GM12878 (cell line): ENCODE measurements around the gene MEIOC. TPM values are rescaled to one million over a fixed set of nuclear protein-coding genes. Genes with fewer than 3 reads are reported as not detected.

Experiments
- ATAC-seq: fragments of 200-7000 bp; cut with Tn5 transposase; 3 replicates; pipeline ENCODE4 v1.9.1; 2020; ENCODE audit warnings: mild to moderate bottlenecking, moderate library complexity
- BruUV-seq: library from RNA; stranded (reverse); fragments of 400-500 nt; replicated peaks from 2 replicates; lab custom pipeline; 2021; lab: Mats Ljungman, UMichigan
- CTCF ChIA-PET: fragments of 300-600 bp; sonication (Branson Sonifier 250); formaldehyde crosslinking; extraction: SDS; loops from one replicate; lab custom pipeline; 2021; ENCODE audit warnings: inconsistent platforms; lab: Yijun Ruan, JAX
- POLR2A ChIA-PET: fragments of 350-600 bp; formaldehyde crosslinking; extraction: SDS; loops from one replicate; lab custom pipeline; 2021; ENCODE audit warnings: inconsistent platforms; lab: Charles Lee
- RAD21 ChIA-PET: fragments of 300-600 bp; sonication (Branson Sonifier 250); formaldehyde crosslinking; loops from one replicate; lab custom pipeline; 2023; ENCODE audit warnings: antibody characterized with exemption; ENCODE audit not compliant: unreplicated experiment; lab: Charles Lee
- SMC1A ChIA-PET: fragments of 300-600 bp; sonication (Branson Sonifier 250); formaldehyde crosslinking; loops from one replicate; lab custom pipeline; 2023; ENCODE audit not compliant: unreplicated experiment, uncharacterized antibody; lab: Charles Lee
- DNase-seq: peaks from one replicate; pipeline ENCODE4 v3.0.0-alpha.2; 2011; ENCODE audit warnings: low read depth, low spot score
- FAIRE-seq: peaks from 3 replicates; lab custom pipeline; 2011; peaks lifted over from hg19 to GRCh38; lab: Jason Lieb, UNC
- H2AFZ ChIP-seq: 2 replicates; pipeline ENCODE4 v1.6.0; 2011; ENCODE audit warnings: low read depth, low read length, control low read depth; ENCODE audit not compliant: control insufficient read depth
- H3K27ac ChIP-seq: 2 replicates; pipeline ENCODE4 v1.5.1; 2011; ENCODE audit warnings: control low read depth; ENCODE audit not compliant: control insufficient read depth, insufficient read depth
- H3K27me3 ChIP-seq, 2 experiments: replicated peaks in 1 of 2; 2 replicates each; pipeline versions ENCODE4 v1.6.0 to v1.6.1; 2011; ENCODE audit warnings: low read length in 1 of 2; ENCODE audit not compliant: control insufficient read depth in 2 of 2, insufficient read depth in 2 of 2
- H3K36me3 ChIP-seq, 2 experiments: 2 replicates each; pipeline ENCODE4 v1.5.1; 2011; ENCODE audit warnings: low read length in 1 of 2; ENCODE audit not compliant: control insufficient read depth in 2 of 2, insufficient read depth in 2 of 2
- H3K4me1 ChIP-seq: 2 replicates; pipeline ENCODE4 v1.6.1; 2011; ENCODE audit warnings: mild to moderate bottlenecking, low read length, moderate library complexity, mixed read lengths; ENCODE audit not compliant: control insufficient read depth, insufficient read depth
- H3K4me2 ChIP-seq: 2 replicates; pipeline ENCODE4 v1.6.0; 2011; ENCODE audit warnings: control low read depth; ENCODE audit not compliant: control insufficient read depth, insufficient read depth
- H3K4me3 ChIP-seq: fragments of 200-600 bp; sonication (generic); 2 replicates; pipeline ENCODE4 v1.5.1; 2016
- H3K79me2 ChIP-seq: 2 replicates; pipeline ENCODE4 v1.6.0; 2011; ENCODE audit warnings: low read length; ENCODE audit not compliant: control insufficient read depth, insufficient read depth
- H3K9ac ChIP-seq: 2 replicates; pipeline ENCODE4 v1.8.0; 2011; ENCODE audit warnings: low read length, control low read depth, mixed read lengths; ENCODE audit not compliant: control insufficient read depth, insufficient read depth
- H3K9me3 ChIP-seq: replicated peaks from 3 replicates; pipeline ENCODE4 v1.5.1; 2011; ENCODE audit warnings: mild to moderate bottlenecking, low read length; ENCODE audit not compliant: control insufficient read depth, insufficient read depth
- H4K20me1 ChIP-seq: 2 replicates; pipeline ENCODE4 v1.6.0; 2011; ENCODE audit not compliant: control insufficient read depth, insufficient read depth
- ASH2L ChIP-seq: fragments of 300-600, 200-600 bp; sonication (generic); IDR thresholded peaks from 2 replicates; pipeline ENCODE4 v1.6.1; 2017; ENCODE audit warnings: low read depth, mild to moderate bottlenecking, borderline replicate concordance
- BMI1 ChIP-seq: fragments of 450-650 bp; IDR thresholded peaks from 2 replicates; pipeline ENCODE4 v1.6.1; 2016; ENCODE audit warnings: mild to moderate bottlenecking, moderate library complexity, borderline replicate concordance
- CEBPB ChIP-seq, 2 experiments: fragments of 150-350 bp in 1 of 2; IDR thresholded peaks; 2 replicates each; pipeline ENCODE4 v1.6.1; 2012 to 2014; ENCODE audit warnings: low read depth in 2 of 2, low read length in 2 of 2, borderline replicate concordance in 1 of 2, inconsistent platforms in 1 of 2
- CHD2 ChIP-seq: IDR thresholded peaks from 2 replicates; pipeline ENCODE4 v1.6.1; 2011; ENCODE audit warnings: low read depth, low read length, improper control_type of control experiment, borderline replicate concordance
- DPF2 ChIP-seq: fragments of 450-650 bp; IDR thresholded peaks from 2 replicates; pipeline ENCODE4 v1.6.1; 2017; ENCODE audit warnings: mild to moderate bottlenecking
- HCFC1 ChIP-seq: fragments of 150-350 bp; IDR thresholded peaks from 2 replicates; pipeline ENCODE4 v1.6.1; 2014; ENCODE audit warnings: low read length
- IKZF2 ChIP-seq, 2 experiments: fragments of 450-650 bp; IDR thresholded peaks; 2 replicates each; pipeline ENCODE4 v1.6.1; 2017; ENCODE audit warnings: mild to moderate bottlenecking in 2 of 2, moderate library complexity in 2 of 2
- IRF4 ChIP-seq: IDR thresholded peaks from 2 replicates; pipeline ENCODE4 v1.6.1; 2011; ENCODE audit warnings: low read depth, low read length
- MYB ChIP-seq: fragments of 150-350 bp; IDR thresholded peaks from 2 replicates; pipeline ENCODE4 v1.6.1; 2014; ENCODE audit warnings: mild to moderate bottlenecking, low read depth, low read length, borderline replicate concordance
- NR2C1 ChIP-seq: fragments of 450-650 bp; IDR thresholded peaks from 2 replicates; pipeline ENCODE4 v1.6.1; 2017; ENCODE audit warnings: antibody characterized with exemption, mild to moderate bottlenecking, moderate library complexity
- PML ChIP-seq: IDR thresholded peaks from 2 replicates; pipeline ENCODE4 v1.6.1; 2012; ENCODE audit warnings: low read length, inconsistent platforms
- POU2F2 ChIP-seq: IDR thresholded peaks from 3 replicates; pipeline ENCODE4 v1.6.1; 2011; ENCODE audit warnings: low read depth, mild to moderate bottlenecking, low read length, borderline replicate concordance
- SMC3 ChIP-seq: IDR thresholded peaks from 2 replicates; pipeline ENCODE4 v1.6.1; 2011; ENCODE audit warnings: low read length, improper control_type of control experiment, borderline replicate concordance
- STAT3 ChIP-seq: IDR thresholded peaks from 2 replicates; pipeline ENCODE4 v1.6.1; 2011; ENCODE audit warnings: low read depth, low read length, improper control_type of control experiment
- ZNF24 ChIP-seq: fragments of 450-650 bp; IDR thresholded peaks from 2 replicates; pipeline ENCODE4 v1.6.1; 2017; ENCODE audit warnings: antibody characterized with exemption, mild to moderate bottlenecking
- ZNF384 ChIP-seq: IDR thresholded peaks from 2 replicates; pipeline ENCODE4 v1.6.1; 2012; ENCODE audit warnings: low read depth, mild to moderate bottlenecking, low read length, improper control_type of control experiment, borderline replicate concordance
- WGBS: methylation state at CpG from one replicate; pipeline ENCODE4 v1.1.6; 2016; ENCODE audit warnings: low lambda C conversion rate; ENCODE audit not compliant: insufficient replicate concordance, insufficient coverage; ENCODE audit errors: missing lambda C conversion rate; 5-methylcytosine and 5-hydroxymethylcytosine counted together
- in situ Hi-C: fragments of 300-500 bp; cut with MboI; formaldehyde crosslinking; loops from 9 replicates; pipeline ENCODE4 v1.14.3; 2018; ENCODE audit warnings: mixed read lengths
- intact Hi-C: fragments of 100-400 bp; cut with micrococcal nuclease; formaldehyde crosslinking; loops from one replicate; pipeline ENCODE4 v1.14.2; 2022; ENCODE audit not compliant: unreplicated experiment
- polyA plus RNA-seq, 11 experiments: library from polyadenylated mRNA; depleted of rRNA in 4 of 11; unstranded in 6 of 11; stranded (reverse) in 5 of 11; fragments of >200 nt; fragmentation: Nextera tagmentation in 4 of 11; fragmentation: Illumina TruSeq in 1 of 11; extraction: Ambion mirVana in 4 of 11; extraction: Trizol in 1 of 11; gene quantifications; 1 replicate in 1 of 11; 2 replicates in 10 of 11; pipeline versions ENCODE4 v1.2.1 to v1.2.3, GENCODE V29; 2011 to 2016; ENCODE audit warnings: inconsistent platforms in 2 of 11, missing spikeins in 2 of 11, low read depth in 1 of 11
- total RNA-seq, 4 experiments: library from RNA; depleted of rRNA in 3 of 4; stranded (reverse); fragments of >200 nt in 3 of 4; fragmentation: Illumina TruSeq in 1 of 4; extraction: Trizol in 1 of 4; gene quantifications; 2 replicates each; pipeline versions ENCODE4 v1.2.1 to v1.2.3, GENCODE V29; 2013 to 2021
- TF ChIP-seq, protein P1 (sequence below): fragments of 450-650 bp; formaldehyde crosslinking; IDR thresholded peaks from 2 replicates; pipeline ENCODE4 v1.5.0; 2022; ENCODE audit warnings: mild to moderate bottlenecking, missing genetic modification characterization
- TF ChIP-seq, protein P2 (sequence below): fragments of 150-350 bp; IDR thresholded peaks from 2 replicates; pipeline ENCODE4 v1.6.1; 2016; ENCODE audit warnings: low read depth, low read length

MEIOC gene
- total and polyA plus RNA-seq, 10 of the 15 experiments (the other 5 are each of a cell fraction or from before 2014, with no cell fraction given): 0.01 to 0.48 (median 0.12) TPM; not detected in 4

DNA sequence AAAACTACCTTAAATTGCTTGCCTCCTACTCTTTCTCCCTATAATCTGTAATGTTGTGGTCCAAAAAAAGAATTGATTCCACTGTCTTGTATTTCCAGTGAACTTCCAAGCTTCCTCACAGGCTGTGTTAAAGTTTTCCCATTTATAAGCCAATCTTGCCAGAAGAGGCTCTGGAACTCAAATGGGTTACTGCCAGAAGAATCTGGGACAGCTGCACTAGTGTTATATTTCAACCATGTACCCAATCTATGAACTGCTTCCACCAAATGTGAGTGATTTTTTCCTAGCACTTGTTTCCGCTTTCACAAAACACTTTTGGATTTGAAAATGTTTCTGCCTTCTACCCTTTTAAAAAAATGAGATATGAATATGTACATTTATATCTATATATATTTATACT lies 31.5 kb downstream of the MEIOC start (continued):
- TF ChIP-seq, protein P1, sequence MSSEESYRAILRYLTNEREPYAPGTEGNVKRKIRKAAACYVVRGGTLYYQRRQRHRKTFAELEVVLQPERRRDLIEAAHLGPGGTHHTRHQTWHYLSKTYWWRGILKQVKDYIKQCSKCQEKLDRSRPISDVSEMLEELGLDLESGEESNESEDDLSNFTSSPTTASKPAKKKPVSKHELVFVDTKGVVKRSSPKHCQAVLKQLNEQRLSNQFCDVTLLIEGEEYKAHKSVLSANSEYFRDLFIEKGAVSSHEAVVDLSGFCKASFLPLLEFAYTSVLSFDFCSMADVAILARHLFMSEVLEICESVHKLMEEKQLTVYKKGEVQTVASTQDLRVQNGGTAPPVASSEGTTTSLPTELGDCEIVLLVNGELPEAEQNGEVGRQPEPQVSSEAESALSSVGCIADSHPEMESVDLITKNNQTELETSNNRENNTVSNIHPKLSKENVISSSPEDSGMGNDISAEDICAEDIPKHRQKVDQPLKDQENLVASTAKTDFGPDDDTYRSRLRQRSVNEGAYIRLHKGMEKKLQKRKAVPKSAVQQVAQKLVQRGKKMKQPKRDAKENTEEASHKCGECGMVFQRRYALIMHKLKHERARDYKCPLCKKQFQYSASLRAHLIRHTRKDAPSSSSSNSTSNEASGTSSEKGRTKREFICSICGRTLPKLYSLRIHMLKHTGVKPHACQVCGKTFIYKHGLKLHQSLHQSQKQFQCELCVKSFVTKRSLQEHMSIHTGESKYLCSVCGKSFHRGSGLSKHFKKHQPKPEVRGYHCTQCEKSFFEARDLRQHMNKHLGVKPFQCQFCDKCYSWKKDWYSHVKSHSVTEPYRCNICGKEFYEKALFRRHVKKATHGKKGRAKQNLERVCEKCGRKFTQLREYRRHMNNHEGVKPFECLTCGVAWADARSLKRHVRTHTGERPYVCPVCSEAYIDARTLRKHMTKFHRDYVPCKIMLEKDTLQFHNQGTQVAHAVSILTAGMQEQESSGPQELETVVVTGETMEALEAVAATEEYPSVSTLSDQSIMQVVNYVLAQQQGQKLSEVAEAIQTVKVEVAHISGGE: no peak
- TF ChIP-seq ZNF24 (no peak), SMC3 (no peak), CEBPB (IDR thresholded peaks at IDR 0.05; ENCODE audit: borderline replicate concordance in 1 of 2, low read depth in 2 of 2, low read length in 2 of 2) (no peak)

DNA sequence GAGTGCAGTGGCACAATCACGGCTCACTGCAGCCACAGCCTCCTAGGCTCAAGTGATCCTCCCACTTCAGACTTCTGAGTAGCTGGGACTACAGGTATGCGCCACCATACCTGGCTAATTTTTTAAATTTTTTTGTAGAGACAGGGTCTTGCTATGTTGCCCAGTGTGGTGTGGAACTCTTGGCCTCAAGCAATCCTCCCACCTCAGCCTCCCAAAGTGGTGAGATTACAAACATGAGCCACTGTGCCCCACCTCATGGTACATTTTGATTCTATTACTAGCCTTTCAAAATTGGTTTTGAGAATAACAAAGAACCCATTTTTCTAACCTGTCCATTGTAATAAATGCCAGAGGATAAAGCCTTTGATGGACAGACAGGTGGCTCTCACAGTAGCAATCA lies 31.9 kb downstream of the MEIOC start:
- no peaks in the 10 kb centered on the region for H4K20me1 ChIP-seq
- peak overlapping the region; percentile 96 for H3K4me3 ChIP-seq
- SMC1A ChIA-PET: interaction anchor here (0.5 to 1.7 kb wide), 3 partner anchors 16 to 165 kb away, joined by 3 to 5 read pairs (median 4); no protein-coding TSS in a partner anchor
- H3K79me2 ChIP-seq: peaks cover 18% of the 10 kb centered on the region
- no peak overlapping the region for H3K27ac ChIP-seq
- FAIRE-seq (no peak), DNase-seq (no peak), ATAC-seq (no peak)
- RAD21 ChIA-PET: interaction anchor here (1.0 kb wide), 1 partner anchor 155 kb away, joined by 4 read pairs; no protein-coding TSS in a partner anchor
- in situ Hi-C loops: no loop called here
- WGBS: 97% methylated on average over 2 of the region's 2 CpGs
- peaks cover 3% of the 10 kb centered on the region for H3K4me1 ChIP-seq
- no peaks in the 10 kb centered on the region for H3K27me3 ChIP-seq
- intact Hi-C loops: no loop called here
- H3K9me3 ChIP-seq: no peaks in the 10 kb centered on the region
- peaks cover 0 to 8% of the 10 kb centered on the region in 2 experiments; a peak in 1 of 4 replicates for H3K36me3 ChIP-seq
- no peak overlapping the region for H3K9ac ChIP-seq
- CTCF ChIA-PET: interaction anchor here (1.3 to 2.3 kb wide), 3 partner anchors 15 to 155 kb away, joined by 5 to 10 read pairs (median 9); partner anchors contain the start of gene DBF4B
- BruUV-seq: no TSS peak
- POLR2A ChIA-PET: interaction anchor here (0.5 to 0.9 kb wide), 2 partner anchors 10 to 424 kb away, joined by 4 to 5 read pairs; no protein-coding TSS in a partner anchor
- H2AFZ ChIP-seq: no peak overlapping the region
- peak overlapping the region; percentile 48 for H3K4me2 ChIP-seq
- TF ChIP-seq, protein P2, sequence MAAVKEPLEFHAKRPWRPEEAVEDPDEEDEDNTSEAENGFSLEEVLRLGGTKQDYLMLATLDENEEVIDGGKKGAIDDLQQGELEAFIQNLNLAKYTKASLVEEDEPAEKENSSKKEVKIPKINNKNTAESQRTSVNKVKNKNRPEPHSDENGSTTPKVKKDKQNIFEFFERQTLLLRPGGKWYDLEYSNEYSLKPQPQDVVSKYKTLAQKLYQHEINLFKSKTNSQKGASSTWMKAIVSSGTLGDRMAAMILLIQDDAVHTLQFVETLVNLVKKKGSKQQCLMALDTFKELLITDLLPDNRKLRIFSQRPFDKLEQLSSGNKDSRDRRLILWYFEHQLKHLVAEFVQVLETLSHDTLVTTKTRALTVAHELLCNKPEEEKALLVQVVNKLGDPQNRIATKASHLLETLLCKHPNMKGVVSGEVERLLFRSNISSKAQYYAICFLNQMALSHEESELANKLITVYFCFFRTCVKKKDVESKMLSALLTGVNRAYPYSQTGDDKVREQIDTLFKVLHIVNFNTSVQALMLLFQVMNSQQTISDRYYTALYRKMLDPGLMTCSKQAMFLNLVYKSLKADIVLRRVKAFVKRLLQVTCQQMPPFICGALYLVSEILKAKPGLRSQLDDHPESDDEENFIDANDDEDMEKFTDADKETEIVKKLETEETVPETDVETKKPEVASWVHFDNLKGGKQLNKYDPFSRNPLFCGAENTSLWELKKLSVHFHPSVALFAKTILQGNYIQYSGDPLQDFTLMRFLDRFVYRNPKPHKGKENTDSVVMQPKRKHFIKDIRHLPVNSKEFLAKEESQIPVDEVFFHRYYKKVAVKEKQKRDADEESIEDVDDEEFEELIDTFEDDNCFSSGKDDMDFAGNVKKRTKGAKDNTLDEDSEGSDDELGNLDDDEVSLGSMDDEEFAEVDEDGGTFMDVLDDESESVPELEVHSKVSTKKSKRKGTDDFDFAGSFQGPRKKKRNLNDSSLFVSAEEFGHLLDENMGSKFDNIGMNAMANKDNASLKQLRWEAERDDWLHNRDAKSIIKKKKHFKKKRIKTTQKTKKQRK: no peak
- TF ChIP-seq HCFC1: no peak
- TF ChIP-seq ASH2L: no peak
- TF ChIP-seq POU2F2: no peak
- no peak for TF ChIP-seq MYB
- no peak for TF ChIP-seq IKZF2 (IDR thresholded peaks at IDR 0.05)
- no peak for TF ChIP-seq IRF4
- TF ChIP-seq ZNF384: no peak
- TF ChIP-seq BMI1: no peak
- no peak for TF ChIP-seq NR2C1
- TF ChIP-seq STAT3: no peak
- no peak for TF ChIP-seq DPF2
- no peak for TF ChIP-seq CHD2
- no peak for TF ChIP-seq PML
